Measurements from ENCODE around the gene ANAPC13. TPM values are rescaled to one million over a fixed set of nuclear protein-coding genes. Genes with fewer than 3 reads are reported as not detected.
A peak's percentile ranks its signal among the peaks of the same experiment; 100 is the strongest.

The ANAPC13 gene, protein sequence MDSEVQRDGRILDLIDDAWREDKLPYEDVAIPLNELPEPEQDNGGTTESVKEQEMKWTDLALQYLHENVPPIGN
- polyA plus RNA-seq (2013, experiment 1 of 2; ENCODE audit: insufficient read length), result 61.6 TPM
- polyA plus RNA-seq (2013, experiment 2 of 2; ENCODE audit: insufficient read length), result 77.0 TPM

DNA sequence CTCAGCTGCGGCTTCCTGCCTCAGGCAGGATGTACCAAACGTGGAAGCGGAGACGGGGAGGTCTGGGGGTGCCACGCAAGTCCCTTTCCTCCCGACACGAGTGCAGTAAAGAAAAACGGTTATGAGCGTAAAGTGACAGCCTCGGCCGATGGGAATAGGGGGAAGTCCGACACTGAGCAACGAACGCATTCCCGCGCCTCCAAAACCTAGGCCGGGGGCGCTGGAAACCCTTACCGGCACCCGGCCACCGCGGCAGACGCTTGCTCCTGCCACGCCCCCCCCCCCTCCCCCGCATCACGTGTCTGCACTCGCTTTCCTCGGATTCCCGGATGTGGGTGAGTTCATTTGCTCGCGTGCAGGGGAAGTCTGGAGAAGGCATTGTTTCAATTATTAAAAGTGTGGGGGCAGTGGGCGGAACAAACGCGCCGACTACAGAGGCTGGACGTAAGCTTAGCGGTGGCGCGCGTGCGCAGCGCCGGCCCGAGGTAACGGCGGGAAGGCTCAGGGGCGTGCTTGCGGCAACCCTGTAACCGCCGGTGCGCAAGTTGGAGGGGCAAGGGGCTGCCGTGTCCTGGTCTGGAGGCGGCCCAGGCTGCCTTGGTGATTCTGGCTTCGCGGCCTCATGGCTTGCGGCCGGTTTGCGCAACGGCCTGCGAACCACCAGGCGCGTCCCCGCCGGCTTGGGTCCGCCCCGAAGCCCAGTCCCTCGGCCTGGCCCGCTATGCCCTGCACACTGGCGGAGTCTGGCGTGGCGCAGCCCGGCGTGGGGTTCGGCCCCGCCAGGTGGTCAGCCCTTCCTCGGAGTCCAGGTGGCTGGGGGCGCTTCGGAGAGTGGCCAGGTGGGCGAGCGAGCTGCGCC, at the start of gene ANAPC13, which contains the start of gene CEP63:
ANAPC13 (minus strand) TSS at position 268 of the 859 bp plus-strand sequence. CDS start 3,081 bp downstream, outside the sequence.
CEP63 (plus strand) TSS at position 340 of the 859 bp plus-strand sequence. CDS start 9,264 bp downstream, outside the sequence.
- peak; percentile 99 for DNase-seq

- no peak for DNase-seq
Measured at GRCh38 chr3:134535186-134535970, 49.6 kb upstream of the ANAPC13 start.

- DNase-seq, result no peak
Measured at GRCh38 chr3:134533493-134533892, 47.7 kb upstream of the ANAPC13 start.

- no peak for DNase-seq
Measured at GRCh38 chr3:134527538-134528186, 41.9 kb upstream of the ANAPC13 start.

- peak; percentile 5 for DNase-seq
Measured at GRCh38 chr3:134527037-134527436, 41.3 kb upstream of the ANAPC13 start.

GRCh38 chr3:134526319-134526718, 40.5 kb upstream of the ANAPC13 start:
- no peak for DNase-seq

DNA sequence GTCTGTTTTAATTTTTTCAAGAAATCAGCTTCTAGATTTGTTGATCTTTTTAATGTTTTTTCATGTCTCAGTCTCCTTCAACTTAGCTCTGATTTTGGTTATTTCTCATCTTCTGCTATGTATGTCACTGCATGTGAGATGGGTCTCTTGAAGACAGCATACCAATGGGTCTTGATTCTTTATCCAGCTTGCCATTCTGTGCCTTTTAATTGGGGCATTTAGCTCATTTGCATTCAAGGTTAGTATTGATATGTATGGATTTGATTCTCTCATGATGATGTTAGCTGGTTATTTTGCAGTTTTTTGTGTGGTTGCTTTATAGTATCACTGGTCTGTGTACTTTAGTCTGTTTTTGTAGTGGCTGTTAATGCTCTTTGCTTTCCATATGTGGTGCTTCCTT, 39.5 kb upstream of the ANAPC13 start:
- DNase-seq, result no peak

DNA sequence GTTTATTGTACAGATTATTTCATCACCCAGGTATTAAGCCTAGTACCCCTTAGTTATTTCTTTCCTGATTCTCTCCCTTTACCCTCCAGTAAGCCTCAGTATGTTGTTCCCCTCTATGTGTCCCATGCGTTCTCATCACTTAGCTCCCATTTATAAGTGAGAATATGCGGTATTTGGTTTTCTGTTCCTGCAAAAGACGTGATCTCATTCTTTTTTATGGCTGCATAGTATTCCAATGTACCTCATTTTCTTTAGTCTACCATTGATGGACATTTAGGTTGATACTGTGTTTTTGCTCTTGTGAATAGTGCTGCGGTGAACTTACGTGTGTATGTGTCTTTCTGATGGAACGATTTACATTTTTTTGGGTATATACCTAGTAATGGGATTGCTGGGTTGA, 36.8 kb upstream of the ANAPC13 start:
- no peak for DNase-seq

DNA sequence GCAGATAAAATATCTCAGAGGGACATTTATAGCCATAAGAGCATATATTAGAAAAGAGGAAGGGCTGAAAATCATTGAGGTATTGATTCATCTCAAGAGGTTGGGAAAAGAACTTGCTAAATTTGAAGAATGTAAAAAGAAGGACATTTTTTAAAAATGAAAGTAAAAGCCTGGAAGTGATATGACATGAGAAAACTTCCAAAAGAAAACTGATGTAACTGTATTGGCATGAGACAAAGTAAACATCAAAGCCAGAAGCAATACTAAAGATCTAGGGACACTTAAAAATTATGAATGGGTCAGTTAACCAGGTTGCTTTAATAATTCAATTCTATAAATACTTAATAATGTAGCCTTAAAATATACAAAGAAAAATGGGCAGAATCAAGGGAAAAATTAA, 32.0 kb upstream of the ANAPC13 start:
- peak; percentile 51 for DNase-seq

- peak; percentile 15 for DNase-seq
Measured at GRCh38 chr3:134516905-134517304, 31.1 kb upstream of the ANAPC13 start.

DNA sequence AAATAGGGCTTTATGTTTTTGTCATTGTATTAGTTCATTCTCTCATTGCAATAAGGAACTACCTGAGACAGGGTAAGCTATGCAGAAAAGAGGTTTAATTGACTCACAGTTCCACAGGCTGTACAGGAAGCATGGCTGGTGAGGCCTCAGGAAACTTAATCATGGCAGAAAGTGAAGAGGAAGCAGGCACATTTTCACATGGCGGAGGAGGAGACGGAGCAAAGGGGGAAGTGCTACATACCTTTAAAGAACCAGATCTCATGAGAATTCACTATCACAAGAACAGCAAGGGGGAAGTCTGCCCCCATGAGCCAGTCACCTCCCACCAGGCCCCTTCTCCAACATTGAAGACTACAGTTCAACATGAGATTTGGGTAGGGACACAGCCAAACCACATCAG, 25.7 kb upstream of the ANAPC13 start:
- no peak for DNase-seq

DNA sequence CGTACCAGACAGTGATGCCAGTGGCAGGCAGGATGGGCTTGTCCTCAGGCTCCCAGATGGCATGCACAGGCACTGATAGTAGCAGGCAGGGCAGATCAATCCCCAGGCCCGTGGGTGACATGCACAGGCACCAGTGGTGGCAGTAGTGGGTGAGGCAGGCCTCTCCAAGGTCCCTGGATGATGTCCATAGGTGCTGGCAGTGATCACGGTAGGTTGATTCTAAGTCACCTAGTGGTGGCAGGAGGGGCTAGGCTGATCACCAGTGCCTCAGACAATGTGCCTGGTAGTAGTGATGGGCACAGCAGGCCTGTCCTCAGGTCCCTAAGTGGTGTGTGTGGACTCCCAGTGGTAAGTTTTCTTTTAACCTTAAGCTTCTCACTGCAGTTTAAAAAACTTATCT, 19.7 kb upstream of the ANAPC13 start:
- DNase-seq, result no peak

DNA sequence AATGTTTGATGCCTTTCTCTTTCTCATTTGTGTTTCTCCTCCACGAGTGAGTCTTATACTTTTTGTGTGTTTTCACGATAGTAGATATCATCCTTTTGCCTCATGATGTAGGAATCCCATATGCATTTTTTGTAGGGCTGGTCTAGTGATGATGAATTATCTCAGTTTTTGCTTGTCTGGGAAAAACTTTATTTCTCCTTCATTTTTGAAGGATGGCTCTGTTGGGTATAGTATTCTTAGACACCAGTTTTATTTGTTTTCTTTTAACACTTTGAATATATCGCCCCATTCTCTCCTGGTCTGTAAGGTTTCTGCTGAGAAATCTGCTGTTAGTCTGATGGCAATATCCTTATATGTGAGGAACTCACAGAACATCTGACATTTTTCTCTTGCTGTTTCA, 18.3 kb upstream of the ANAPC13 start:
- no peak for DNase-seq

GRCh38 chr3:134503266-134503665, 17.5 kb upstream of the ANAPC13 start:
- no peak for DNase-seq

DNA sequence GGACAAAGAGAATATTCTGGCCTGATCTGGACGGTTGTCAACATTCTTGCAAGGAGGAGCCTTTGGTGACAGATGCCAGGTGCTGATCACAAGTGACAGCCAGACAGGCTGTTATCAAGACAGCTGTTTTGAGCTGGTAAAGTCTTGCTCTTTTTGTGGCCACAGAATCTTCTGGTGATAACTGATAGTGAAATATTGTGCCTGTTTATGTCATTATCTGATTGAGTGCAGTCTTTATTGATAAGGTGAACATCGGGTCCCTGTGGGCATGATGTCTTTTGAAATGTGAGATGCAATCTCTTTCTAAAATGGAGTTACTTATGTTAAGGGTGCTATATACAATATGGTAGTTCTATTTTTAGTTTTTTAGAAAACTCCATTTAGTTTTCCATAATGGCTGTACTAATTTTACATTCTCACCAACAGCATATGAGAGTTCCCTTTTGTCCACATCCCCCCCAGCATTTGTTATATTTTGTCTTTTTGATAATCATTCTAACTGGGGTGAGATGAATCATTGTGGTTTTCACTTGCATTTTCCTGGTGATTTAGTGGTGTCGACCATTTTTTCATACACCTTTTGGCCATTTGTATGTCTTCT, 10.8 kb upstream of the ANAPC13 start:
- no peak for DNase-seq

DNA sequence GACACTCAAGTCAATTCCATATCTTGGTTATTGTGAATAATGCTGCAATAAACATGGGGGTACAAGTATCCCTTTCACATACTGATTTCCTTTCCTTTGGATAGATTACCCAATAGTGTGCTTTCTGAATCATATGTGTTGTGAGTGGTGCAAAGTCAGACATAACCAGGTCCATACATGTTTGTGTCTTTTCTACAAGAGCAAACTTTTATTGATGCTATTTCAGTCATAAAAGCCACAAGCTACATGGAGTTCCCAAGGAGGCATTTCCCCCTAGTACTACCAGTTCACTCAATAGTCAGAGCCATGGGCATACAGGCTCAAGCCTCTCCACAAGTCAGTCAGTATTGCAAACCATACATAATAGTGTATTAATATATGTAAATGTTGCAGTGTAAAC, 10.2 kb upstream of the ANAPC13 start:
- no peak for DNase-seq

- peak; percentile 30 for DNase-seq
Measured at GRCh38 chr3:134494495-134494894, 8.7 kb upstream of the ANAPC13 start.

DNA sequence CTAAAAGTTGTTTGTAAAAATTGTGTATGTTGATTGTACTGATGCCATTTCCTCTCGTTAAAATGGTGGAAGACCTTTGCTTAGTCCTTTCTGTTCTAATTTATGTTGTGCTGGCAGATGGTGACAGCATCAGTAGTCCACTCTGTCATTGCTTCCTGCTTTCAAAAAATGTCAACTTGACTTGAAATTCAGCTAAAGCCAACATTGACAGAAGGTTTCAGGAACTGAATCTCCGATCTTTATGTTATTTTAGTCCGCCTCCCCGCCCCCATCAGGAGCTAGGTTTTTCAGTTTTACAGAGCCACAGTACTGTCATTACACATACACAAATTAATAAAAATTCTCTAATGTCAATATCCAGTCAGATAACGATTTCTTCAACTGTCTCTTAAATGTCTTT, 1.6 kb upstream of the ANAPC13 start:
- no peak for DNase-seq

- DNase-seq, result no peak
Measured at GRCh38 chr3:134486577-134487041, 824 bp upstream of the ANAPC13 start.

DNA sequence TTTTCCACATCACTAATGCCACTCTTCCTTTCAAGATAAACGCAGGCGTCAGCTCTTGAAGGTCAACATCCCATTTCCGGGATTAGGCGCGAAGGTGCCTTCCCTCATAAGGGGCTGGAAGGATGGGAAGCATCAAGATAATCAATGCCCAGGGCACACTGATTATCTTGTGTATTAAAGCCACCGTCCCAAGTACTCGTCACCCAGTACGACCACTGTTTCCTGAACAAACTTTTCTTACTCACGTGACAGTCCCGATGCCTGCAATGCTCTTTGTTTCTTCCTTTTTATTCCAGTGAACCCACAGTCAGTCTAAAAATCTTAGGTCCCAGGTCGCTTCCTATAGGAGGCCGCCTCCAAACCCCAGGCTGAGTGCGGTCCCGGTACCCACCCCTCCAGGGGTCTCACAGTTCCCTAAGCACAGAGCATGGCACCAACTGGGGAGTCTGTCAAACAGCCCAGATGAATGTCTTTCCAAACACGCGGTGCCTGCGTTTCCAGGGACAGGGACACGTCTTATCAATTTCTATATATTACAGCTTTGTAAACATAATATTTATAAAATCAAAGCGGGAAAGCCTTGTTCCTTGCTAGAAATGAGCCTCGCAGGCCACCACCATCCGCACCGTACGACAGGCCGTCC, 589 bp downstream of the ANAPC13 start:
- peak; percentile 32 for DNase-seq

DNA sequence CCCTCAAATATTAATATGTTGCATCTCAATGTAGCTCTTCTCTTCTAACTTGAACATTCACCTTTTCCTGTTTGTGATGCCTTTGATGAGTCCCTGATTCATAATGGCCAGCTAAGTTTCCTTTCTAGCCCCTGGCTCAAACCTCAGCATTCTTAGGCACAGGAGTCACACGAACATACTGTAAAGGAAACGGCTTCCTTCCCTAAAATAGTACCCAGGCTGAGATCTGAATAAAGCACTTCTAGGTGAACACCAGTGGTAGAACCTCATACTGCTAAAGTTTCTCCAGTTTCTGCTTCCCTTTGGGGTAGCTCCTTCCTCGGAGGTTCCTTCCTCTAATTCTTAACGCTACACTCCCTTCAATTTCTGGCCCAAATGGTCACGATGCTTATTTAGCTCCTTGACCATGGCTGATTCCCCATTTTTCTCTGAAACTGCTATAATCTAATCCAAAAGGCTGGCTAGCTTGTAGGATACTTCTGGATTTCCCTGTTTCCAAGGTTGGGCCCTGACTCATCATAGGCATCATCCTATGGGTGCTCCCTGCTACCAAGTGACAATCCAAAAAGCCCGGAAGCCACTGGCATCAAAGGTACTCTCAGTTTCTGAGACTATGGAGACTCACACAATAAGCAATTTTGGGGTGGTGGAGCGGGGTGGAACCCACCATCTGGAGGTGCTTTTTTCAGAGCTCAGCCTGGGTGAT, 2.4 kb downstream of the ANAPC13 start:
- peak; percentile 69 for DNase-seq

All from fibroblast of skin of scalp (primary cell).